GM19397 (cell line): ENCODE data around the gene RITA1.

ENCODE experiments used
- ATAC-seq: cut with Tn5 transposase; IDR thresholded peaks from one replicate; pipeline ENCODE4 v1.9.1; 2021; ENCODE audit warnings: mild to moderate bottlenecking, moderate library complexity; ENCODE audit not compliant: unreplicated experiment

Gene RITA1

DNA sequence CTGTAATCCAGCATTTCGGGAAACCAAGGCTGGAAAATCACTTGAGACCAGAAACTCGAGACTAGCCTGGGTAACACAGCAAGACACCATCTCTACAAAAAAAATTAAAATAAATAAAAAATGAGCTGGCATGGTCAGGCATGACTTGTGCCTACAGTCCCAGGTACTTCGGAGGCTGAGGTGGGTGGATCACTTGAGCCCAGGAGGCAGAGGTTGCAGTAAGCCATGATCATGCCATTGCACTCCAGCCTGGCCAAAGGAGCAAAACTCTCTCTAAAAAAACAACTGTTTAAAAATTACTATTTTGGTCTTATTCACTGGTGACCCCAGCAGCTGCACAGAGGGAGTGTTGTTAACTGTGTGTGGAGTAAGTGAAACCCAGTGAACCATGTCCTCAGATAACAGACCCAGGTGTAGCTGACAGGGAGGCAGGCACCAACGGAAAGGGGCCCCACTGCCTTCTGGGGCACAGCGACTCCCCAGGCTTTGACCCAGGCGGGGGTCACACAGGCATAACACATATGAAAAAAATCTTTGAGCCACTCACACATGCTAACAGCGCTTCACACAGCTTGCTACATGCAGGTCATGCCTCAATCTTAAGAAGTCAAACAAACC, 12.3 kb upstream of the RITA1 start:
- ATAC-seq, result peak; percentile 65

GRCh38 chr12:113174461-113175384, 10.8 kb upstream of the RITA1 start:
- ATAC-seq, result no peak

GRCh38 chr12:113179023-113179422, 6.5 kb upstream of the RITA1 start:
- ATAC-seq, result no peak

DNA sequence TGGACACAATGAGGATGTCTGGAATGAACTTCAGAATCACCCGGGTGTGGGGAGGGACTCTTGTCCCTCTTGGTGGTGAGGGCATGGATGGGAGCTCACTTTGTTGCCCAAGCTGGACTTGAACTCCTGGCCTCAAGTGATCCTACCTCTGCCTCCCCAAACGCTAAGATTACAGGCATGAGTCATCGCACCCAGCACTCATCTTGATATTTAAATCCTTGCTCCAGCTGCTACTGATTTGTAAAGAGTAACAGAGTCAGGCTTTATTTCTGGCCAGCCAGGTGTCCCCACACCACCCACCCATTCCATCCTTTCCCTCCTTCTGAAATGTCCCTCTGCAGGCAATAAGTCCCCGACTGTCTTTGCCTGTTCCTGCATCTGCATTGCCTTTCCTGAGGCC, 5.2 kb upstream of the RITA1 start:
- ATAC-seq, result no peak

DNA sequence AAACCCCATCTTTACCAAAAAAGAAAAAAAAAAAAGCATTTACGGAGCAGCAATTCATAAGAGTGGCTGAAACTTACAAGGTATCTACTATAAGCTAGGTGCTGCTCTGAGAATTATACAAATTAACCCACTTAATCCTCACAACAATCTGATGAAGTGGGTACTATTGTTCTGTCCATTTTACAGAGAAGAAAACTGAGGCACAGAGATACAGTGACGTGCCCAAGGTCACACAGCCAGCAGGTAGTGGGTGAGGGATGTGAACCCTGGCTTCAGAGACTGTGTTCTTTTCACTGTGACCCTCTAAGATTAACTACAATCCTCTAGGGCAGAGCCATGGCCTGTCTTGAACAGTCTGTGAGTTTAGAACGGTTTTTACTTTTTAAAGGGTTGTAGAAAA, 3.5 kb upstream of the RITA1 start:
- no peak for ATAC-seq

DNA sequence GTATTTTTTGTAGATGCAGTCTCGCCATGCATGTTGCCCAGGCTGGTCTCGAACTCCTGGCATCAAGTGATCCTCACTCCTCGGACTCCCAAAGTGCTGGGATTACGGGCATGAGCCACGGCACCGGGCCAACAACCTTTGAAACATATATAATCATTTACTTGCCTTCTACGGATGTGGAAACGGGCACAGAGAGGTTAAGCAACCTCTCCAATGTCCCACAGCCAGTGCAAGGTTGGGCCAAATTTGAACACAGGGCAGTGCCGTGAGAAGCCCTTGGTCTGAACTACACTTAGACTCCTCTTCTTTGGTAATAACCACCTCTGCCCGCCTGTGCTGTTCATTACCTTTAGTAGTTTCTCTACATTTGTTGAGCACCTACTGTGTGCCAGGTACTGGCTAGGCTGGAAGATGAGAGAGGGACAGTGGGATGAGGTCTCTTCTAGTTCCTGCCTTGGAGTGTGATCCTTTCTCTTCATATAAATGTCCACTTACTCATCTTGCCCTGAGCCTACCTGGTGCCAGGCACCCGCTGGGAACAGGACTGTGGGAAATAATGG, 2.4 kb upstream of the RITA1 start:
- ATAC-seq, result no peak

DNA sequence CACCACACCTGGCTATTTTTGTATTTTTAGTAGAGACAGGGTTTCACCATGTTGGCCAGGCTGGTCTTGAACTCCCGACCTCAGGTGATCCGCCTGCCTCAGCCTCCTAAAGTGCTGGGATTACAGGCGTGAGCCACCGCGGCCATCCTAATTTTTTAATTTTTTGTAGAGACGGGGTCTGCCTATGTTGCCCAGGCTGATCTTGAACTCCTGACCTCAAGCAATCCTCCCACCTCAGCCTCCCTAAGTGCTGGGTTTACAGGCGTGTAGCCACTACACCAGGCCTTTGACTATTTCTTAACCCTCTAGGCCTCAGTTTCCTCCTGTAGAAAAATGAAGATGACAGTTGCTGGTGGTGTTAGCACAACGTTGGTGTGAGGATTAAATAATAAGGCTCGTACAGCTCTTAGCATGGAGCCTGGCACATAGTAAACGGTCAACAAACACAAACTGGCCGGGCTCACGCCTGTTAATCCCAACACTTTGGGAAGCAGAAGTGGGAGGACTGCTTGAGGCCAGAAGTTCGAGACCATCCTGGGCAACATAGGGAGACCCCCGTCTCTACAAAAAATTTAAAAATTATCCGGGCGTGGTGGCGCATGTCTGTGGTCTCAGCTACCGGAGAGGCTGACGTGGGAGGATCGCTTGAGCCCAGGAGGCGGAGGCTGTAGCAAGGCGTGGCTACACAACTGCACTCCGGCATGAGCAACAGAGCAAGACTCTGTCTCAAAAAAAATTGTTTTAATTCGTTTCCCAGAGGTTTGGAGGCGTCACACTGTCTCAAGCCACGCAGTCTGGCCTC, 1.2 kb upstream of the RITA1 start:
- peak; percentile 37 for ATAC-seq

DNA sequence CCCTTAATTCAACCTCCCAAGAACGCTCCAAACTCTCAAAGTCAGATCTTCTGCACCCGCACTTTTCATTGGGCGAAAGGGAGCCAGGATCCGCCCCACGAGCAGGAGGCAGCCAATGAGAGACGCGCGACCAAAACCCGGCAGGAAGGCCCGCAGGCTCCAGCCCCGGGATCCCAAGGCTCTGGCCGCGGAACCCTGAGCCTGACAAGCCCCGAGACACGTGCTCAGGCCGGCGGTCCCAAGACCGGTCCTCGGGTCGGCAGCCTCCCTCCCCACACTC, 681 bp upstream of the RITA1 start:
- peak; percentile 77 for ATAC-seq

- ATAC-seq, result no peak
Measured at GRCh38 chr12:113186033-113186365, 478 bp downstream of the RITA1 start.

DNA sequence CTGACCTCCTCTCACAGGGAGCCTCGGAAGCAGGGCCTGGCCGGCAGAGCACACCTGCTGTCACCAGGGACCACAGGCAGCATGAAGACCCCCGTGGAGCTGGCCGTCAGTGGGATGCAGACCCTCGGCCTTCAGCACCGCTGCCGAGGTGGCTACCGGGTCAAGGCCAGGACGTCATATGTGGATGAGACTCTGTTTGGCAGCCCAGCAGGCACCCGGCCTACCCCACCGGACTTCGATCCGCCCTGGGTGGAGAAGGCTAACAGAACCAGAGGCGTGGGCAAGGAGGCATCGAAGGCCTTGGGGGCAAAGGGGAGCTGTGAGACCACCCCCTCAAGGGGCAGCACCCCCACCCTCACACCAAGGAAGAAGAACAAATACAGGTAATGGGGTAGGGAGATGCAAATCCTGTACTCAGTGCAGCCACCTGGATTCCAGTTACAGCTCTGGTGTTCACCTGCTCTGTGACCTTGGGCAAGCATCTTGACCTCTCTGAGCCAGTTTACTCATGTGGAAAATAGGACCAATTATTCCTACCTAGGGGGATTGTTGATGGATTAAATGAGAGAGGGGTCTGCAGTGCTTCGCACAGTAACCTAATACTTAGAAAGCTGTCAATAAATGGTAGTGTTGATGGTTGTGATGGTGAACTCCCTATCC, 1.3 kb downstream of the RITA1 start:
- ATAC-seq, result no peak

- no peak for ATAC-seq
Measured at GRCh38 chr12:113189361-113189760, 3.8 kb downstream of the RITA1 start.

DNA sequence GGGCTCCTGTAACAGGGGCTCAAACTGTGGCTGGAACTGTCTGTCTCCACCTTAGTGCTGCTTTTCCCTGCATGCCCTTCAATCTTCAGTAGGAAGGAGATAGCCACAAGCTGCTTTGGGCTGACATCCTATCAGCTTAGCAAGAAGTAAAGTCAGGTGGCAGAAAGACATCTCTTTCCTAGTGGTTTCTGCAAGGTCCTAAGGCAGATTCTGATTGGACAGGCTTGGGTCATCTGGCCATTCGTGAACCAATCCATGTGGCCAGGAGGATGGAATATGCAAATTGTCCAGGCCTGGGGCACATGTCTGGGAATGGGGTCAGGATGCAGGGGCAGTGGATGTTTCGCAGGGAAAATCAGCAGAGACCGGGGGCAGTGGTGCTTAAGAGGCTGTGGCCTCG, 5.2 kb downstream of the RITA1 start:
- no peak for ATAC-seq

GRCh38 chr12:113191227-113191626, 5.7 kb downstream of the RITA1 start:
- no peak for ATAC-seq

- no peak for ATAC-seq
Measured at GRCh38 chr12:113194971-113195391, 9.5 kb downstream of the RITA1 start.

DNA sequence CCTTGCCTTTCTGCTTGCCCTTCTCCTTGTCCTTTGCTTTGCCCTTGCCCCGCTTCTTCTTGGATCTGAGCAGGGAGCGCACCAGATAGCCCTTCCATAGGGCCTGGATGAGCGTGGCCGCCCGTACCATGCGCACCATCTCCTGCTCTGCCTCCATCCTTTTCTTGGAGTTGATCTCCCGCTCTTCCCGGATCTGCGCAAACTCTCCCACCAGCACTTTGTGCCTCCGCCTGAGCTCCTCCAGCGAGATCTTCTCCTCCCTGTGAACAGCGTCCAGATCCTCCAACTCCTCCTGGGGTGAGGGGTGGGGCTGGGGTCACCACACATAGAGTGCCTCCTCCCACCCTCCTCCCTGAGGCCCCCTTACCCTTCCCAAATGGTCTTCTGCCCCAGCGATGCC, 10.1 kb downstream of the RITA1 start:
- ATAC-seq, result no peak

DNA sequence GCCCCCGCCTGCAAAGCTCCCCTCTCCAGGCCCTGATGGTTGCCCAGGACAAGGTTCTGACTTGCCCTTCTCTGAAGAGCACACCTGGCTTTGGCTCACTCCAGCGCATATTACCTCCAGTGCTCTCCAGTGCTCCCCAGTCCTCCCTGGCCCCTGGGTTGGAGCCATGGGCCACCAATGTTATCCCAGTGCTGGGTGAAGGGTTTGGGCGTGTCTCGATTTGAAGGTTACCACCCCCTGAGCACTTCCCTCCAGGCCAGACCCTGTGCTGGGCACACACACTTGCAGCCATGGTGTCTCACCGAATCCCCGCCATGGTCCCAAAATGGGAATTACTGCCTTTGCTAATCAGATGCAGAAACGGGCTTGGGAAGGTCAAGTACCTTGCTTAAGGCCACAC, 11.1 kb downstream of the RITA1 start:
- no peak for ATAC-seq

GRCh38 chr12:113196990-113197389, 11.5 kb downstream of the RITA1 start:
- no peak for ATAC-seq

GRCh38 chr12:113197518-113198077, 12.1 kb downstream of the RITA1 start:
- no peak for ATAC-seq

DNA sequence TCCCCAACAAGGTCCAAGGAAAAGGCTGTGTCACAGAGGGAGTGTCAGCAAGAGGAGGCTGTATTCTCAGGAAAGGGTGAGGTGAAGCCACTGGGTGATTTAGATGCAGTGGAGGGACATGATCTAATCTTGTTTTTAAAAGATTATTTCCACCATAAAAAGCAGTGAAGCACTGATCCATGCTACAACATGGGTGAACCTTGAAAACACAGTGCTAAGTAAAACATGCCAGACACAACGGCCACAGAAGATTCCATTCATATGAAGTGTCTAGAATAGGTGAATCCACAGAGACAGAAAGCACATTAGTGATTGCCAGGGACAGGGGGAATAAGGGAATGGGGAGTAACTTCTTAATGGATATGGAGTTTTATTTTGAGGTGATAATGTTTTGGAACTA, 12.8 kb downstream of the RITA1 start:
- no peak for ATAC-seq

- no peak for ATAC-seq
Measured at GRCh38 chr12:113200021-113200797, 14.7 kb downstream of the RITA1 start.
